Tibial nerve (tissue), 4 donors: ENCODE measurements around the gene ATP5MG.
A peak's percentile ranks its signal among the peaks of the same experiment; 100 is the strongest.

Source experiments
- EP300 ChIP-seq, 2 donors: sonication (generic); formaldehyde crosslinking; IDR thresholded peaks; one replicate each; pipeline ENCODE4 v1.6.1; 2017; ENCODE audit warnings: antibody characterized with exemption in 2 of 2, mild to moderate bottlenecking in 1 of 2
- POLR2A ChIP-seq, 2 donors: fragments of 450-650 bp; IDR thresholded peaks; one replicate each; pipeline ENCODE4 v1.6.1; 2017; ENCODE audit warnings: antibody characterized with exemption in 2 of 2, mild to moderate bottlenecking in 2 of 2, moderate library complexity in 2 of 2
- TF ChIP-seq, protein P1 (sequence below), 5 experiments: fragments of 200-600 bp in 3 of 5; fragments of 450-650 bp in 2 of 5; sonication (generic) in 3 of 5; IDR thresholded peaks; one replicate each; pipeline ENCODE4 v1.5.1; 2016 to 2019; ENCODE audit warnings: antibody characterized with exemption in 5 of 5, mild to moderate bottlenecking in 3 of 5, moderate library complexity in 2 of 5

DNA sequence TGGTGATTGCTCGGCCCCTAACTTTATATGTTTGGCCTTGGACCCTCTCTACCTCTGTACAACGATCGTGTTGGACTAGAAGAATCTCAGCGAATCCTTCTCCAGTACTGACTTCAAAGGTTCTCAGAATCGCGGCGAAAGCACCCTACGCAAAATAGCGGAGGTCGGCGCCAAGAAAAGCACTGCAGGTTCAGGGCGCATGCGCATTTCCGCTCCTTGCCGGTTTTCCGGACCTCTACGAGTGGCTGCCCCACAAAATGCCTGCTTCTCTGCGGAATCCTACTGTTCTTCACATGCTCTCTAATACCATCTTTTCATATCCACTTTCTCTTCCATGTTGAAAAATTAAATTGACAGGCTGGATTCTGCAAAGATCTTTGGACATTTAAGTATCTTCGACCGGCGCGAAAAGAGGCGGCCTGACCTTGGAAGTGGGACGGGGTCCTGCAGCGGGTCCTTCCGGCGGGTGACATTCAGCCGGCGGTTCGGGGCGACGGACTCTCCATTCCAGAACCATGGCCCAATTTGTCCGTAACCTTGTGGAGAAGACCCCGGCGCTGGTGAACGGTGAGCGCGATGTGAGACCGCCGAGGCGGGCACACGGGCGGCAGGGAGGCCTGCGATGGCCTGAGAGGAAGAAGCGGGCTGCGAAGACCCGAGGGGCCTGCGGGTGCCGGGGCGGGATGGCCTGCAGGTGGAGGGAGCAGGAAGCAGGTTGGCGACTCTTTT, at the start of gene ATP5MG:
- TF ChIP-seq, protein P1, sequence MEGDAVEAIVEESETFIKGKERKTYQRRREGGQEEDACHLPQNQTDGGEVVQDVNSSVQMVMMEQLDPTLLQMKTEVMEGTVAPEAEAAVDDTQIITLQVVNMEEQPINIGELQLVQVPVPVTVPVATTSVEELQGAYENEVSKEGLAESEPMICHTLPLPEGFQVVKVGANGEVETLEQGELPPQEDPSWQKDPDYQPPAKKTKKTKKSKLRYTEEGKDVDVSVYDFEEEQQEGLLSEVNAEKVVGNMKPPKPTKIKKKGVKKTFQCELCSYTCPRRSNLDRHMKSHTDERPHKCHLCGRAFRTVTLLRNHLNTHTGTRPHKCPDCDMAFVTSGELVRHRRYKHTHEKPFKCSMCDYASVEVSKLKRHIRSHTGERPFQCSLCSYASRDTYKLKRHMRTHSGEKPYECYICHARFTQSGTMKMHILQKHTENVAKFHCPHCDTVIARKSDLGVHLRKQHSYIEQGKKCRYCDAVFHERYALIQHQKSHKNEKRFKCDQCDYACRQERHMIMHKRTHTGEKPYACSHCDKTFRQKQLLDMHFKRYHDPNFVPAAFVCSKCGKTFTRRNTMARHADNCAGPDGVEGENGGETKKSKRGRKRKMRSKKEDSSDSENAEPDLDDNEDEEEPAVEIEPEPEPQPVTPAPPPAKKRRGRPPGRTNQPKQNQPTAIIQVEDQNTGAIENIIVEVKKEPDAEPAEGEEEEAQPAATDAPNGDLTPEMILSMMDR (IDR thresholded peaks at IDR 0.05), result no peak
- peak in 1 of 2 donors; percentile 15 for TF ChIP-seq POLR2A (IDR thresholded peaks at IDR 0.05)
- peak; percentile 35 to 74 for TF ChIP-seq EP300 (IDR thresholded peaks at IDR 0.05)
